HepG2 (cell line): Measurements from ENCODE around the gene MORN5. TPM values are rescaled to one million over a fixed set of nuclear protein-coding genes. Genes with fewer than 3 reads are reported as not detected.

Source experiments
- ATAC-seq: fragments of 200-7000 bp; cut with Tn5 transposase; 3 replicates; pipeline ENCODE4 v1.9.1; 2020; ENCODE audit warnings: mild to moderate bottlenecking, moderate library complexity
- BruUV-seq: library from RNA; stranded (reverse); fragments of 400-500 nt; replicated peaks from 2 replicates; lab custom pipeline; 2021; lab: Mats Ljungman, UMichigan
- CTCF ChIA-PET: fragments of 300-600 bp; formaldehyde crosslinking; extraction: SDS; loops from one replicate; lab custom pipeline; 2021; ENCODE audit warnings: low total read pairs, inconsistent platforms, low intra/inter-chr PET ratio; lab: Yijun Ruan, JAX
- POLR2A ChIA-PET: fragments of 350-600 bp; sonication (Branson Sonifier 250); formaldehyde crosslinking; loops from one replicate; lab custom pipeline; 2020; ENCODE audit warnings: antibody characterized with exemption, inconsistent platforms; lab: Yijun Ruan, JAX
- DNase-seq: peaks from one replicate; pipeline ENCODE4 v3.0.0-alpha.2; 2015; ENCODE audit warnings: low spot score
- FAIRE-seq: peaks from 3 replicates; lab custom pipeline; 2011; peaks lifted over from hg19 to GRCh38; lab: Jason Lieb, UNC
- H2AFZ ChIP-seq: one replicate; pipeline ENCODE4 v1.6.1; 2011; ENCODE audit warnings: low read length, inconsistent platforms
- H3K27ac ChIP-seq: fragments of 300-600 bp; 3 replicates; pipeline ENCODE4 v1.8.0; 2011; ENCODE audit warnings: mixed run types, mild to moderate bottlenecking, mixed read lengths, low read length, inconsistent platforms; ENCODE audit not compliant: insufficient read depth; ENCODE audit errors: extremely low read length
- H3K27me3 ChIP-seq, 2 experiments: fragments of 200-600 bp in 1 of 2; 2 replicates in 1 of 2; 3 replicates in 1 of 2; pipeline versions ENCODE4 v1.6.0 to v1.8.0; 2011; ENCODE audit warnings: low read length in 2 of 2, mild to moderate bottlenecking in 2 of 2, moderate library complexity in 2 of 2, inconsistent platforms in 1 of 2; ENCODE audit not compliant: insufficient read depth in 2 of 2, control insufficient read depth in 1 of 2
- H3K36me3 ChIP-seq, 2 experiments: fragments of 200-600 bp in 1 of 2; replicated peaks in 1 of 2; 2 replicates in 1 of 2; 3 replicates in 1 of 2; pipeline versions ENCODE4 v1.5.1 to v1.8.0; 2011; ENCODE audit warnings: low read length in 2 of 2, inconsistent platforms in 1 of 2; ENCODE audit not compliant: insufficient read depth in 2 of 2, control insufficient read depth in 1 of 2
- H3K4me1 ChIP-seq: 2 replicates; pipeline ENCODE4 v1.5.1; 2012; ENCODE audit warnings: low read length, inconsistent platforms; ENCODE audit not compliant: insufficient read depth
- H3K4me2 ChIP-seq: 2 replicates; pipeline ENCODE4 v1.6.0; 2011; ENCODE audit warnings: low read depth, low read length, inconsistent platforms
- H3K4me3 ChIP-seq, 3 experiments: fragments of 200-600 bp in 1 of 3; sonication (generic), shearing (Covaris generic) in 1 of 3; replicated peaks in 1 of 3; 2 replicates each; pipeline ENCODE4 v1.5.1; 2011 to 2016; ENCODE audit warnings: low read length in 3 of 3, inconsistent platforms in 2 of 3, low read depth in 2 of 3, mild to moderate bottlenecking in 2 of 3, control low read depth in 1 of 3, mixed read lengths in 1 of 3; ENCODE audit not compliant: insufficient read depth in 1 of 3
- H3K79me2 ChIP-seq: one replicate; pipeline ENCODE4 v1.6.1; 2011; ENCODE audit warnings: low read length, inconsistent platforms; ENCODE audit not compliant: insufficient read depth
- H3K9ac ChIP-seq: 2 replicates; pipeline ENCODE4 v1.6.0; 2011; ENCODE audit warnings: mild to moderate bottlenecking, low read depth, low read length, inconsistent platforms; ENCODE audit not compliant: insufficient read depth
- H3K9me3 ChIP-seq: 2 replicates; pipeline ENCODE4 v1.5.1; 2012; ENCODE audit warnings: mild to moderate bottlenecking, low read length
- H4K20me1 ChIP-seq: 2 replicates; pipeline ENCODE4 v1.6.0; 2011; ENCODE audit warnings: inconsistent platforms, mild to moderate bottlenecking, low read length, moderate library complexity; ENCODE audit not compliant: insufficient read depth
- AGO1 ChIP-seq: fragments of 200-400 bp; formaldehyde crosslinking; IDR thresholded peaks from 2 replicates; pipeline ENCODE4 v1.6.1; 2017; ENCODE audit warnings: mild to moderate bottlenecking, low read depth, low read length, moderate library complexity; ENCODE audit not compliant: poor library complexity, severe bottlenecking
- BRCA1 ChIP-seq: sonication (generic); formaldehyde crosslinking; IDR thresholded peaks from 2 replicates; pipeline ENCODE4 v1.4.0; 2020; ENCODE audit warnings: missing genetic modification reagents
- CENPT ChIP-seq: sonication (generic); formaldehyde crosslinking; IDR thresholded peaks from 2 replicates; pipeline ENCODE4 v1.8.0; 2022; ENCODE audit warnings: low read depth, mild to moderate bottlenecking, moderate library complexity, missing genetic modification reagents
- EEA1 ChIP-seq: sonication (generic); formaldehyde crosslinking; IDR thresholded peaks from 2 replicates; pipeline ENCODE4 v1.5.1; 2020; ENCODE audit warnings: mild to moderate bottlenecking, missing genetic modification reagents, borderline replicate concordance
- HMG20A ChIP-seq: IDR thresholded peaks from 2 replicates; pipeline ENCODE4 v1.6.1; 2016; ENCODE audit warnings: borderline replicate concordance
- KLF11 ChIP-seq: IDR thresholded peaks from 2 replicates; pipeline ENCODE4 v1.6.1; 2016; ENCODE audit warnings: missing compliant biosample characterization
- KLF15 ChIP-seq: sonication (generic); formaldehyde crosslinking; IDR thresholded peaks from 2 replicates; pipeline ENCODE4 v1.8.1; 2023; ENCODE audit warnings: borderline replicate concordance, mild to moderate bottlenecking, inconsistent platforms, missing genetic modification reagents, mixed read lengths
- MAZ ChIP-seq, 2 experiments: sonication (generic) in 1 of 2; formaldehyde crosslinking in 1 of 2; IDR thresholded peaks; 2 replicates each; pipeline versions ENCODE4 v1.5.0 to v1.6.1; 2012 to 2020; ENCODE audit warnings: low read depth in 2 of 2, mild to moderate bottlenecking in 2 of 2, borderline replicate concordance in 1 of 2, improper control_type of control experiment in 1 of 2, low read length in 1 of 2, missing genetic modification reagents in 1 of 2, moderate library complexity in 1 of 2
- PHF21A ChIP-seq: sonication (generic); formaldehyde crosslinking; IDR thresholded peaks from 2 replicates; pipeline ENCODE4 v1.5.0; 2020; ENCODE audit warnings: mild to moderate bottlenecking, missing genetic modification reagents
- SIX1 ChIP-seq: sonication (generic); formaldehyde crosslinking; IDR thresholded peaks from 2 replicates; pipeline ENCODE4 v1.4.0; 2020; ENCODE audit warnings: missing genetic modification reagents, borderline replicate concordance
- TBX3 ChIP-seq: fragments of 450-650 bp; IDR thresholded peaks from 2 replicates; pipeline ENCODE4 v1.6.1; 2017; ENCODE audit warnings: antibody characterized with exemption, mild to moderate bottlenecking, inconsistent platforms, borderline replicate concordance
- ZNF275 ChIP-seq: sonication (generic); formaldehyde crosslinking; IDR thresholded peaks from 2 replicates; pipeline ENCODE4 v1.8.0; 2022; ENCODE audit warnings: missing genetic modification reagents, mild to moderate bottlenecking, inconsistent platforms, borderline replicate concordance
- ZNF333 ChIP-seq: sonication (generic); formaldehyde crosslinking; IDR thresholded peaks from 2 replicates; pipeline ENCODE4 v1.4.0; 2020; ENCODE audit warnings: mild to moderate bottlenecking, missing genetic modification reagents, borderline replicate concordance
- ZNF484 ChIP-seq: sonication (generic); formaldehyde crosslinking; IDR thresholded peaks from 2 replicates; pipeline ENCODE4 v1.5.1; 2020; ENCODE audit warnings: mild to moderate bottlenecking, low read depth, missing genetic modification reagents, borderline replicate concordance
- WGBS: methylation state at CpG from one replicate; pipeline ENCODE4 v1.1.6; 2017; ENCODE audit warnings: low lambda C conversion rate; 5-methylcytosine and 5-hydroxymethylcytosine counted together
- in situ Hi-C: cut with HindIII; loops from 2 replicates; pipeline ENCODE4 v1.10.0; 2017; ENCODE audit warnings: low pct_unique_long_range_greater_than_20kb; ENCODE audit not compliant: extremely low pct_ligation_motif_present
- intact Hi-C: fragments of 100-400 bp; cut with micrococcal nuclease; formaldehyde crosslinking; loops from one replicate; pipeline ENCODE4 v1.10.0; 2022; ENCODE audit not compliant: unreplicated experiment
- polyA plus RNA-seq, 8 experiments: library from polyadenylated mRNA; depleted of rRNA in 3 of 8; stranded (reverse) in 7 of 8; unstranded in 1 of 8; fragments of >200 nt; fragmentation: Illumina TruSeq in 4 of 8; extraction: Trizol in 4 of 8; gene quantifications; 2 replicates each; pipeline versions ENCODE4 v1.2.1 to v1.2.3, GENCODE V29; 2011 to 2016; ENCODE audit warnings: low read depth in 4 of 8, missing spikeins in 1 of 8, mixed read lengths in 1 of 8; ENCODE audit not compliant: insufficient read depth in 1 of 8
- total RNA-seq, 5 experiments: library from RNA; depleted of rRNA; stranded (reverse); fragments of >200 nt; fragmentation: Illumina TruSeq; extraction: Trizol; gene quantifications; 2 replicates each; pipeline ENCODE4 v1.2.3, GENCODE V29; 2016; ENCODE audit warnings: low read depth in 1 of 5

Gene MORN5
- total and polyA plus RNA-seq, 2 of the 13 experiments (the other 11 are each of a cell fraction or from before 2014, with no cell fraction given), result not detected

GRCh38 chr9:122155796-122156195, 3.9 kb upstream of the MORN5 start:
- Histone ChIP-seq H3K9ac (no peak overlapping the region), H3K4me1 (peaks cover 47% of the 10 kb centered on the region), H3K36me3 (peaks cover 0 to 13% of the 10 kb centered on the region in 2 experiments; a peak in 3 of 5 replicates), H2AFZ (no peak overlapping the region), H3K4me2 (no peak overlapping the region), H4K20me1 (peaks cover 3% of the 10 kb centered on the region; the same call in 1 of the 2 replicates), H3K27me3 (no peaks in the 10 kb centered on the region; a peak in 1 of 5 replicates), H3K27ac (no peak overlapping the region), H3K4me3 (no peak overlapping the region), H3K79me2 (peaks cover 49% of the 10 kb centered on the region), H3K9me3 (no peaks in the 10 kb centered on the region)
- POLR2A ChIA-PET, result no interaction called here
- DNase-seq (no peak), FAIRE-seq (no peak), ATAC-seq (no peak)
- intact Hi-C loops, result loop anchor here (1.0 kb wide), 1 partner anchor 15 kb away; no protein-coding TSS in a partner anchor
- 92% methylated on average over 4 of the region's 4 CpGs for WGBS
- in situ Hi-C loops, result no loop called here
- CTCF ChIA-PET, result no interaction called here
- TF ChIP-seq CENPT (CRISPR knock-in tag), result no peak
- no peak for TF ChIP-seq SIX1 (CRISPR knock-in tag)
- TF ChIP-seq KLF15 (CRISPR knock-in tag), result no peak
- TF ChIP-seq EEA1, result no peak
- TF ChIP-seq MAZ (IDR thresholded peaks at IDR 0.05; ENCODE audit: borderline replicate concordance, low read depth, low read length), result no peak
- TF ChIP-seq MAZ (CRISPR knock-in tag; IDR thresholded peaks at IDR 0.05; ENCODE audit: low read depth), result no peak
- no peak for TF ChIP-seq PHF21A (CRISPR knock-in tag)
- no peak for TF ChIP-seq BRCA1
- TF ChIP-seq KLF11 (CRISPR knock-in tag), result no peak
- no peak for TF ChIP-seq AGO1
- no peak for TF ChIP-seq ZNF484
- TF ChIP-seq TBX3, result no peak
- no peak for TF ChIP-seq ZNF333 (CRISPR knock-in tag)
- TF ChIP-seq HMG20A (CRISPR knock-in tag), result no peak
- no peak for TF ChIP-seq ZNF275 (CRISPR knock-in tag)
- BruUV-seq, result no TSS peak
